DOHH2 (cell line): Measurements from ENCODE around the gene GTPBP8.

Source experiments
- H3F3A ChIP-seq: fragments of 200-600 bp; sonication (generic), shearing (Covaris generic); 2 replicates; pipeline ENCODE4 v1.6.0; 2016; ENCODE audit warnings: antibody characterized with exemption, mild to moderate bottlenecking; ENCODE audit not compliant: control insufficient read depth, insufficient read depth
- H3K27ac ChIP-seq: fragments of 200-600 bp; sonication (generic); 2 replicates; pipeline ENCODE4 v1.5.1; 2014; ENCODE audit warnings: low read depth, mild to moderate bottlenecking, low read length, moderate library complexity
- H3K27me3 ChIP-seq: fragments of 200-600 bp; sonication (generic); 2 replicates; pipeline ENCODE4 v1.6.1; 2014; ENCODE audit warnings: mild to moderate bottlenecking, low read length, mixed read lengths; ENCODE audit not compliant: control insufficient read depth
- H3K36me3 ChIP-seq: fragments of 200-600 bp; sonication (generic); 2 replicates; pipeline ENCODE4 v1.6.1; 2014; ENCODE audit warnings: mild to moderate bottlenecking, low read length, moderate library complexity, mixed read lengths; ENCODE audit not compliant: control insufficient read depth
- H3K4me1 ChIP-seq: fragments of 200-600 bp; sonication (generic); 2 replicates; pipeline ENCODE4 v1.6.1; 2014; ENCODE audit warnings: mild to moderate bottlenecking, low read length, mixed read lengths; ENCODE audit not compliant: control insufficient read depth
- H3K4me2 ChIP-seq: fragments of 200-600 bp; sonication (generic); 2 replicates; pipeline ENCODE4 v1.6.0; 2014; ENCODE audit warnings: mild to moderate bottlenecking, low read length, moderate library complexity
- H3K4me3 ChIP-seq: fragments of 200-600 bp; sonication (generic); 2 replicates; pipeline ENCODE4 v1.5.1; 2014; ENCODE audit warnings: mild to moderate bottlenecking, low read length, mixed read lengths
- H3K79me2 ChIP-seq: fragments of 200-600 bp; sonication (generic); 2 replicates; pipeline ENCODE4 v1.6.1; 2014; ENCODE audit warnings: mild to moderate bottlenecking, low read length, mixed read lengths; ENCODE audit not compliant: control insufficient read depth
- H3K9me2 ChIP-seq: fragments of 200-600 bp; sonication (generic); replicated peaks from 2 replicates; pipeline ENCODE4 v1.6.1; 2014; ENCODE audit warnings: mild to moderate bottlenecking, low read length, mixed read lengths; ENCODE audit not compliant: control insufficient read depth
- H3K9me3 ChIP-seq: fragments of 200-600 bp; sonication (generic); 2 replicates; pipeline ENCODE4 v1.6.1; 2014; ENCODE audit warnings: antibody characterized with exemption, low read length, mixed read lengths; ENCODE audit not compliant: control insufficient read depth, insufficient read depth
- H4K20me1 ChIP-seq: fragments of 200-600 bp; sonication (generic); 2 replicates; pipeline ENCODE4 v1.6.0; 2014; ENCODE audit warnings: low read depth, mild to moderate bottlenecking, antibody characterized with exemption, low read length, moderate library complexity; ENCODE audit not compliant: control insufficient read depth, insufficient read depth
- CTCF ChIP-seq: fragments of 200-600 bp; sonication (generic); IDR thresholded peaks from one replicate; pipeline ENCODE4 v1.5.1; 2014; ENCODE audit warnings: antibody characterized with exemption, mild to moderate bottlenecking, low read depth, low read length; ENCODE audit not compliant: poor library complexity, severe bottlenecking
- EZH2phosphoT487 ChIP-seq: fragments of 200-600 bp; sonication (generic); IDR thresholded peaks from 2 replicates; pipeline ENCODE4 v1.6.1; 2017; ENCODE audit warnings: borderline replicate concordance, mild to moderate bottlenecking, antibody characterized with exemption, low read length, moderate library complexity, mixed read lengths

Gene GTPBP8

GRCh38 chr3:112976953-112977352, 13.8 kb upstream of the GTPBP8 start:
- no peaks in the 10 kb centered on the region for H3F3A ChIP-seq
- no peak overlapping the region for H3K27ac ChIP-seq
- TF ChIP-seq EZH2phosphoT487: no peak
- TF ChIP-seq CTCF: no peak
- no peaks in the 10 kb centered on the region for H4K20me1 ChIP-seq
- H3K27me3 ChIP-seq: no peaks in the 10 kb centered on the region
- peaks cover 31% of the 10 kb centered on the region for H3K4me1 ChIP-seq
- 0 out of 2 replicates have a peak overlapping the region, but pooled peaks have one; percentile 20 for H3K4me2 ChIP-seq
- no peaks in the 10 kb centered on the region for H3K9me3 ChIP-seq
- no peaks in the 10 kb centered on the region for H3K79me2 ChIP-seq
- no peaks in the 10 kb centered on the region for H3K9me2 ChIP-seq
- no peaks in the 10 kb centered on the region for H3K36me3 ChIP-seq
- H3K4me3 ChIP-seq: no peak overlapping the region

GRCh38 chr3:112979244-112979832, 11.4 kb upstream of the GTPBP8 start:
- H3K4me2 ChIP-seq: no peak overlapping the region
- TF ChIP-seq EZH2phosphoT487 (no peak), CTCF (peak; percentile 79)

GRCh38 chr3:112980080-112980479, 10.7 kb upstream of the GTPBP8 start:
- H3F3A ChIP-seq: no peaks in the 10 kb centered on the region
- no peaks in the 10 kb centered on the region for H3K79me2 ChIP-seq
- H3K27ac ChIP-seq: no peak overlapping the region
- no peaks in the 10 kb centered on the region for H4K20me1 ChIP-seq
- H3K9me2 ChIP-seq: no peaks in the 10 kb centered on the region
- H3K4me2 ChIP-seq: no peak overlapping the region
- TF ChIP-seq CTCF (no peak), EZH2phosphoT487 (no peak)
- peaks cover 52% of the 10 kb centered on the region for H3K4me1 ChIP-seq
- no peaks in the 10 kb centered on the region for H3K9me3 ChIP-seq
- H3K36me3 ChIP-seq: no peaks in the 10 kb centered on the region
- H3K27me3 ChIP-seq: no peaks in the 10 kb centered on the region
- H3K4me3 ChIP-seq: no peak overlapping the region

More at GRCh38 chr3:112979244-112979832, 11.4 kb upstream of the GTPBP8 start:
- Histone ChIP-seq H3K9me3 (no peaks in the 10 kb centered on the region), H3K36me3 (no peaks in the 10 kb centered on the region), H3K27ac (no peak overlapping the region), H3K9me2 (no peaks in the 10 kb centered on the region), H3K27me3 (no peaks in the 10 kb centered on the region), H3K4me1 (peaks cover 48% of the 10 kb centered on the region), H3F3A (no peaks in the 10 kb centered on the region), H4K20me1 (no peaks in the 10 kb centered on the region), H3K4me3 (no peak overlapping the region), H3K79me2 (no peaks in the 10 kb centered on the region)
